NCI-H2171 treated with DMSO at 0.1 percent for 48 hours (cell line): ENCODE results near the gene DDT.
"Not testable (repeated sequence)": the region's sequence is repeated elsewhere in the genome, so short reads cannot be mapped to it uniquely, and the experiment has no call there.

Experiments
- DNase-seq: peaks from one replicate; lab custom pipeline; 2025; lab: John Stamatoyannopoulos, UW

DDT gene

DNA sequence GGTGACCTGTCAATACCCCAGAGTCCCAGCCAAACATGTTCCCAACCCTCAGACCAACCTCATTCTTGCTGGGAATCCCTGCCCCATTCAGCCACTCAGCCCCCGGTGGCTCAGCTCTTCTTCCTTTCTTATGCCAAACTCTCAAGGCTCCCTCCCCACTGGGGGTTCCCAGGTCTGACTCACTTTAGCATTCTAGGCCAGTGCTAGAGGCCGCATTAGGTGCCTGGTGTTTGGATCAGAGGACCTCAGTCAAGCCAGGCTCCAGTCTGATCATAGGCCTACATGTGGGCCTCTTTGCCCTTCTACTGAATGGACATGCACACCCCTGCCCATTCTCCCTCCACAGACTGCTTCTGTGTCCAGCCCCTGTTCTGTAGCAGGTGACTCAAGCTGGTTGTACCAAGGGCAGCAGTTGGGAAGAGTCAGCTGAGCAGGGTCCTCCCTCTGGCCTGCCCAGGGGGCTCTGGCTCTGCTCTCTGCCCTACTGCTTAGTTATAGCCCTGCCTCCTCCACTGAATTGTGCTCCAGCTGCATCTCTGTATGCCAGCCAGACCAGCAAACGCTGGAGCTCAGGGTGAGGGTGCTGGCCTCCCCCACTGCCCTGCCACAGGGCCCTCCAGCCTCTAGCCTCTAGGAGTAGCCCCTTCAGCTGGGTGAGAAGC lies 15.5 kb upstream of the DDT start:
- DNase-seq = not testable (repeated sequence)

DNA sequence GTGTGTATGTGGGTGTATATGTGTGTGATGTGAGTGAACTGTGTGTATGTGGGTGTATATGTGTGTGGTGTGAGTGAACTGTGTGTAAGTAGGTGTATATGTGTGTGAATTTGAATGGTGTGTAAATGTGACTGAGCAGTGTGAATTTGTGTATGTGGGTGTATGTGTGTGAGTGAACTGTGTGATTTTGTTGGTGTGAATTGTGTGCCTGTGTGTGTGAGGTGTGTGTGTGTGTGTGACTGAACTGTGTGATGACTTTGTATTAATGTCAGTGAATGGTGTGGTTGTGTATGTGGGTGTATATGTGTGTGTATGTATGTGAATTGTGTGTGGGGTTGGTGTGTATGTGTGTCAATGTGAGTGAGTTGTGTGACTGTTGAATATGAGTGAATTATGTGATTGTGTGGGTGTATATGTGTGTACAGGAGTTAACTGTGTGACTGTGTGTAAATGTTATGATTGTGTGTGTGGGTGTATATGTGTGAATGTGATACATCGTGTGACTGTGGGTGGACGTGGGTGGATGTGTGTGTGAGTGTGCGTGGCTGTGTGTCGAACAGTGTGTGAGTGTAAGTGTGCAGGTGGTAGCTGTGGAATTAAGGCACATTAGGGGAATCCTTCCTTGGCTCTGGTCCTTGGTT lies 12.4 kb upstream of the DDT start:
- DNase-seq = not testable (repeated sequence)

DNA sequence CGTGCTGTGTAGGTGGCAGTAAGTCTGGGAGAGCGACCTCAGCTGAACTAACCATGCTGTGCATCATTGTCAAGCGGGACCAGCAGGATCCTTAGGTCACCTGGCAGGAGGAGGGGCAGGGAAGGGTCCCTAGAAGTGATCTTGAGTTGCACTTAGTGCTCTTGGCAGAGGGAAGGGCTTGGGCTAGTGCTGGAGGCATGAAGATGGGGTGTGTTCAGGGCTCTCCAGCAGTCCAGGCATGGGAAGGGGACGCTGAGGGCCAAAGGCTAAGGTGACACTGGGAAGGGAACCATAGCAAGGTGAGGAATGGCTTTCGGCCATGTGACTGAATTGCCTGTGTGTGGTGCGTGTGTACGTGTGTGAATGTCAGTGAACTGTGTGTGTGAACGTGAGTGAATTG lies 11.8 kb upstream of the DDT start:
- not testable (repeated sequence) for DNase-seq

DNA sequence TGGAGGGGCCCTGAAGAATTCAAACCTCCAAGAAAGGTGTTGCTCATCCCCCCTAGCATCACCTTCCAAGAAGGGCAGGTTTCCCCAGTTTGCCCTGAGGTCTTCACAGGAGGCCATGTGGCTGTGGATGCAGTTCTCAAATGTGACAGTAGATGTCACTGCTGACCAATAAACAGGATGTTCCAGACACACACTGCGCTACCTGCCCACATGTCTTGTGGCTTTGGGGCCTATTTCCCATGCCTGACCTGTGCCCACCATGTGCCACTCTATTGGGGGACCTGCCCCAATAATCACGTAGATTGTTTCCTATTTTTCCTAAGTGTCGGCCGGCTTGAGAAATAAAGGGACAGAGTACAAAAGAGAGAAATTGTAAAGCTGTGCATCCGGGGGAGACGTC lies 10.2 kb upstream of the DDT start:
- peak; percentile 41 for DNase-seq

DNA sequence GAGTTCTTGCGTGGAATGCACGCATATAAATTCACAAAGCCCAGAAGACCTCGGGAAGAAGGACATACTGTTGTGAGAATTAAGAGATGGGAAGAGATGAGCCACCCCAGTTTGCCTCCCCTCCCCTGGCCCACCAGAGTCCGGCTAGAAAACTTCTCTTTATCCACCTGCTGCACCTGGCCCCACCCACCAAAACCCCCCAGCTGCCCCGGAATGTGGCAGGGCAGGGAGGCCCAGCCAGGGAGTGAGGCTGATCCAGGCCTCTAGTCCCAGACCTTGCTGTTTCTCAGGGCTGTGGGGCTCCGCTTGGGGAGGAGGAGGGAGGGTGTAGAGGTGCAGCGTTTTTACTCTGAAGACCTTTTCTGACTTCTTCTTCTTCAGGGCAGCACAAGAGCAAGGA lies 6.3 kb upstream of the DDT start:
- not testable (repeated sequence) for DNase-seq

DNA sequence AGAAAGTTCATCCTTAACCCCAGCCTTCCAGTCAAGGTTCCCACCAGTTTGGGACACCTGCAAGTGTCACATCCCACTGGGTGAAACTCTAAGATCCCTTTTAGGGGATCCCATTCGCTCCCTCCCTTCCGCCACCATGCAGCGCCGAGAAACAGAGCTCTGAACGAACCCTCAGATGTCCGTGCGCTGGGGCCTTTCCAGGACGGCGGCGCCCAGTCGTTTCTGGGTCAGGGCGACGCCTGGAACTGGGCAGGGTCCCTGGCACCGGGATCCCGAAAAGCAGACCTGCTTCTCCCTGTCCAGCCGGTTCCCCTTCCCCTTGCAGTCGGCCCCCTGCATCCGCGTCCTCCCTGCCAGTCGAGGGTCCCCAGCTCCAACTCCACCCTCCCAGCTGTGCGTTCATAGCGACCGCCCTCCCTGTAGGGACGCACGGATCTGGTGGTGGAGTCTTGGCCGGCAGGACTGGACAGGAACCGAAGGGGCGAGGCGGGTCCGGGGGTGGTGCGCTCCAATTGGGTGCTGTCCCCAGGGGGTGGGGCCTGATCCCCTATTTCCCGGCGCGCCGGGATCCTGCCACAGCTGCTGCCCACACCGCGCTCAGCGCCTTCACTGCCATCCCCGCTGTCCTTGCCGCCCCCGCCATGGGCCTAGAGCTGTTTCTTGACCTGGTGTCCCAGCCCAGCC lies 5.5 kb upstream of the DDT start, which contains the start of gene GSTT2:
Gene GSTT2 (plus strand): TSS at position 578 of the 684 bp plus-strand sequence.
- not testable (repeated sequence) for DNase-seq

DNA sequence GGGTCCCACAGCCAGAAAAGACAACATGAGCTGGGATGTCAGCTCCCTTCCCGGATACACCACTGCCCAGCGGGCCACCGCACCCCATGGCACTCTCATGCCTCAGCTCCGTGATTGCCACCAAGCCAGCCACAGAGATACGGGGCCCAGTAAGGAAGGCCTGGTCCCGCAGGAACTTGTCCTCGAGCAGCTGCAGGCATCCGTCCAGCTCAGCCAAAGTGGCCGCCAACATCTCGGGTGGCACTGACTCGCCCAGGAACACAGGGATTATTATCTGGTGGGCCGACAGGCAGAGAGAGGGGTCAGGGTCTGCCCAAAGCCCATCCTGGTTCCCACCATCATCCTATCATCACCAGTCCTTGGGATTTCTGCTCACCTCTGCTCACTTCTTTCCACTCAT lies 3.1 kb upstream of the DDT start:
- DNase-seq = not testable (repeated sequence)

DNA sequence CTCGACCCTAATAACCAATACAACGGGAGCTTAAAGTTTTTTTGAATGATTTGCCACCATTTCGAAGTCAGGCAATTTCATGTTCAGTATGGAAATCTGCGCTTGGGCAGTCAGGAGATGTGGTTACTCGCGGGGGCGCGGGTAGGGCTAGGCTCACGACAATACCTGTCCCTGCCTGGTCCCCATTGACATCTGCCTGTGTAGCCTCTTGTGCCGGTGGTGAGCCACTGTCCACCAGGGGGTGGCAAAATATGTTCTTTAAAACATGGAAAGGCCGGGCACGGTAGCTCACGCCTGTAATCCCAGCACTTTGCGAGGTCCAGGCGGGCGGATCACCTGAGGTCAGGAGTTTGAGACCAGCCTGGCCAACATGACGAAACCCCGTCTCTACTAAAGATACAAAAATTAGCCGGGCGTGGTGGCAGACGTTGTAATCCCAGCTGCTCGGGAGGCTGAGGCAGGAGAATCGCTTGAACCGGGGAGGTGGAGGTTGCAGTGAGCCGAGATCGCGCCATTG lies 653 bp upstream of the DDT start:
- not testable (repeated sequence) for DNase-seq

DNA sequence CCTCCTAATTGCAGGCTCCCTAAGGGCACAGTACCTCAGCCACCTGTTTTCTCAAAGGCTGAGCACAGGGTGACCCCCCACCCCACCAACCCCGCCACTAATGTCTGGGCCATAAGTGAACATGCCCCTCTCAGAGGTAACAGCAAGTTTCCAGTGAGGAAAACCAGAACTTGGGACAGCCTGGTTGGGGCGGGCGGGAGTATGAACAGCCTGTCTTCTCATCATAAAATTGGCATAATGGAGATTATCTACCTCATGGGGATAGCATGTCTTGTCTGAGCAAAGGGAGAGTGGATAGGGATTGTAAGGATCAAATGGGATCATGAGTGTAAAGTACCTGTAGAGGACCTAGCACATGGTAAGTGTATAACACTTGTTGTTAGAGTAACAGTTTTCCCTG lies 2.3 kb downstream of the DDT start:
- not testable (repeated sequence) for DNase-seq

DNA sequence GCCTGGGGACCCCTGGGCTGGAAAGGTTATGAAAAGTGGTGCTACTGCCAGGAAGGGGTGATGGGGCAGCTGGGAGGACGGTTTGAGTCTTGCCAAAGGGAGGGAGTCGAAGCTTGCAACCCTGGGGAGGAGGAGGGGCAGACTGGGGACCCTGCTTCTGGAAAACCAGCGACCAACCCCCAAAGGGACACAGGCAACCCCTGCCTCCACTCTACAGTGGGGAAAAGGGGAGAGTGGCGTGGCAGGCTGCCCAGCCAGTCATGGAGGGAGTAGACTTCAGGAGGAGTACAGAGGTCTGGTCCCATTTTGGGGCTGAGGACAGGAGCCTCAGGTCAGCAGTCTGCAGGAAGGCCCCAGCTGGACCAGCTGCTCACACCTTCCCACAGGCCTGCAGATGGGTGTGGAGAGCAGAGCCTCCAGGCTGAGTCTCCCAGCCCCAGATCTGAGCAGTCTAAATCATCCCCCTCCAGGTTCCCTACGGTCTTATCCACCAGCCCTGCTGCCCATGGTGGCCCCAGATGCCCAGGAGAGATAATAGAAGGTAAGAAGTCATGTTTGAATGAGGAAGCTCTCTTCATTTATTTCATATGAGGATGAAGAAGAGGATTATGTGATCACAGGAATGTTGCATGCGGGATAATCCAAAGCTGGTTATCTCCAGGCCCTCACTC lies 3.3 kb downstream of the DDT start:
- no peak for DNase-seq

DNA sequence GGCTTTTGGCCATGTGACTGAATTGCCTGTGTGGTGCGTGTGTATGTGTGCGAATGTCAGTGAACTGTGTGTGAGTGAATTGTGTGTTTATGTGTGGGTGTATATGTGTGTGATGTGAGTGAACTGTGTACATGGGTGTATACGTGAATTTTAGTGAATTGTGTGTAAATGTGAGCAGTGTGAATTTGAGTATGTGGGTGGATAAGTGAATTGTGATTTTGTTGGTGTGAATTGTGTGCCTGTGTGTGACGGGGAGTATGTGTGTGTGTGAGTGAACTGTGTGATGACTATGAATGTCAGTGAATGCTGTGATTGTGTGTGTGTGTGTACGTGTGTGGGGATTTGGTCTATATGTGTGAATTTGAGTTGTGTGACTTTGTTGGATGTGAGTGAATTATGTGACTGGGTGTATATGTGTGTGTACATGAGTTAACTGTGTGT lies 4.0 kb downstream of the DDT start:
- no peak for DNase-seq

DNA sequence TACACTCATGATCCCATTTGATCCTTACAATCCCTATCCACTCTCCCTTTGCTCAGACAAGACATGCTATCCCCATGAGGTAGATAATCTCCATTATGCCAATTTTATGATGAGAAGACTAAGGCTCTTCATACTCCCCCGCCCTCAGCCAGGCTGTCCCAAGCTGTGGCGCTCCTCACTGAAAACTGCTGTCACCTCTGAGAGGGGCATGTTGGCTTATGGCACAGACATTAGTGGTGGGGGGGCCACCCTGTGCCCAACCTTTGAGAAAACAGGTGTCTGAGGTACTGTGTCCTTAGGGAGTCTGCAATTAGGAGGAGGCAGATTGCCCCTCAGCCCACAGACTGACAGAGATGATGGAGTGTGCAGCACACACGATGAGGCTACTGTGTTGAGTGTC lies 5.2 kb downstream of the DDT start:
- DNase-seq = peak; percentile 17

DNA sequence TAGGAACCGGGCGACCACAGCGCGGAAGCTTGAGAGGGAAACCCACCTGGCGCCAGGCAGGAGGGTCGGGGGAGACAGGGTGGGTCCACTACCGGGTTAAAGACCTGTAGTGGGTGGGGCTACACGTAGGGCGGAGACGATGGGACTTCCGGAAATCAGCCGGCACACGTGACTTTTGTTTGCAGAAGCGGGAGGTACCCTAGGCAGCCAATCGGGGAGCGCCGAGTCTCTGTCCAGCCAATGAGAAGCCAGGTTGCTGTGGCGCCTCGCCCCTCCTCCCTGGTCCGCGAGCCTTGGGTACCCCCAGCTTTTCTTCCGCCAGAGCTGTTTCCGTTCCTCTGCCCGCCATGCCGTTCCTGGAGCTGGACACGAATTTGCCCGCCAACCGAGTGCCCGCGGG lies 7.7 kb downstream of the DDT start, which contains the start of gene DDTL:
Gene DDTL (plus strand): TSS at position 321 of the 400 bp plus-strand sequence. CDS start 27 bp downstream, at position 348.
- not testable (repeated sequence) for DNase-seq

DNA sequence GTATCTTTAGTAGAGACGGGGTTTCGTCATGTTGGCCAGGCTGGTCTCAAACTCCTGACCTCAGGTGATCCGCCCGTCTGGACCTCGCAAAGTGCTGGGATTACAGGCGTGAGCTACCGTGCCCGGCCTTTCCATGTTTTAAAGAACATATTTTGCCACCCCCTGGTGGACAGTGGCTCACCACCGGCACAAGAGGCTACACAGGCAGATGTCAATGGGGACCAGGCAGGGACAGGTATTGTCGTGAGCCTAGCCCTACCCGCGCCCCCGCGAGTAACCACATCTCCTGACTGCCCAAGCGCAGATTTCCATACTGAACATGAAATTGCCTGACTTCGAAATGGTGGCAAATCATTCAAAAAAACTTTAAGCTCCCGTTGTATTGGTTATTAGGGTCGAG lies 8.1 kb downstream of the DDT start:
- DNase-seq = not testable (repeated sequence)

DNA sequence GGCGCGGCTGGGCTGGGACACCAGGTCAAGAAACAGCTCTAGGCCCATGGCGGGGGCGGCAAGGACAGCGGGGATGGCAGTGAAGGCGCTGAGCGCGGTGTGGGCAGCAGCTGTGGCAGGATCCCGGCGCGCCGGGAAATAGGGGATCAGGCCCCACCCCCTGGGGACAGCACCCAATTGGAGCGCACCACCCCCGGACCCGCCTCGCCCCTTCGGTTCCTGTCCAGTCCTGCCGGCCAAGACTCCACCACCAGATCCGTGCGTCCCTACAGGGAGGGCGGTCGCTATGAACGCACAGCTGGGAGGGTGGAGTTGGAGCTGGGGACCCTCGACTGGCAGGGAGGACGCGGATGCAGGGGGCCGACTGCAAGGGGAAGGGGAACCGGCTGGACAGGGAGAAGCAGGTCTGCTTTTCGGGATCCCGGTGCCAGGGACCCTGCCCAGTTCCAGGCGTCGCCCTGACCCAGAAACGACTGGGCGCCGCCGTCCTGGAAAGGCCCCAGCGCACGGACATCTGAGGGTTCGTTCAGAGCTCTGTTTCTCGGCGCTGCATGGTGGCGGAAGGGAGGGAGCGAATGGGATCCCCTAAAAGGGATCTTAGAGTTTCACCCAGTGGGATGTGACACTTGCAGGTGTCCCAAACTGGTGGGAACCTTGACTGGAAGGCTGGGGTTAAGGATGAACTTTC lies 13.0 kb downstream of the DDT start, which contains the start of gene GSTT2B:
Gene GSTT2B (minus strand): TSS at position 112 of the 688 bp plus-strand sequence. CDS start 64 bp downstream, at position 48.
- DNase-seq = not testable (repeated sequence)

DNA sequence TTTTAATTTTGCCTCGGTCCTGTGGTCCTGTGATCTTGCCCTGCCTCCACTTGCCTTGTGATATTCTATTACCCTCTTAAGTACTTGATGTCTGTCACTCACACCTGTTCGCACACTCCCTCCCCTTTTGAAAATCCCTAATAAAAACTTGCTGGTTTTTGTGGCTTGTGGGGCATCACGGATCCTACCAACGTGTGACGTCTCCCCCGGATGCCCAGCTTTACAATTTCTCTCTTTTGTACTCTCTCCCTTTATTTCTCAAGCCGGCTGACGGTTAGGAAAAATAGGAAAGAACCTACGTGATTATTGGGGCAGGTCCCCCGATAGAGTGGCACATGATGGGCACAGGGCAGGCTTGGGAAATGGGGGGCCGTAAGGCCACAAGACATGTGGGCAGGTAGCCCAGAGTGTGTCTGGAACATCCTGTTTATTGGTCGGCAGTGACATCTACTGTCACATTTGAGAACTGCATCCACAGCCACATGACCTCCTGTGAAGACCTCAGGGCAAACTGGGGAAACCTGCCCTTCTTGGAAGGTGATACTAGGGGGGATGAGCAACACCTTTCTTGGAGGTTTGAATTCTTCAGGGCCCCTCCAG lies 17.8 kb downstream of the DDT start:
- peak; percentile 32 for DNase-seq

DNA sequence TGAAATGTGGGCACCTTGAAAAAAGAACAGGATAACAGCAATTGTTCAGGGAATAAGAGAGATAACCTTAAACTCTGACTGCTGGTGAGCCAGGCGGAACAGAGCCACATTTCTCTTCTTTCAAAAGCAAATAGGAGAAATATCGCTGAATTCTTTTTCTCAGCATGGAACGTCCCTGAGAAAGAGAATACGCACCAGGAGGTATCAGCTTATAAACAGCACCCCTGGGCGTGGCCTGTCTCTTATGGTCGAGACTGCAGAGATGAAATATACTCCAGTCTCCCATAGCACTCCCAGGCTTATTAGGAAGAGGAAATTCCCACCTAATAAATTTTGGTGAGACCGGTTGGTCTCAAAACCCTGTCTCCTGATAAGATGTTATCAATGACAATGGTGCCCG lies 18.4 kb downstream of the DDT start:
- DNase-seq = not testable (repeated sequence)

DNA sequence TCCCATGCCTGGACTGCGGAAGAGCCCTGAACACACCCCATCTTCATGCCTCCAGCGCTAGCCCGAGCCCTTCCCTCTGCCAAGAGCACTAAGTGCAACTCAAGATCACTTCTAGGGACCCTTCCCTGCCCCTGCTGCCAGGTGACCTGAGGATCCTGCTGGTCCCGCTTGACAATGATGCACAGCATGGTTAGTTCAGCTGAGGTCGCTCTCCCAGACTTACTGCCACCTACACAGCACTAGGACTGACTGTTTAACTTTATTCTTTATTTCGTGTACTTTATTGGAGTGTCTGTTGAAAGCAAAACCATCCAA lies 19.3 kb downstream of the DDT start:
- DNase-seq = not testable (repeated sequence)

DNA sequence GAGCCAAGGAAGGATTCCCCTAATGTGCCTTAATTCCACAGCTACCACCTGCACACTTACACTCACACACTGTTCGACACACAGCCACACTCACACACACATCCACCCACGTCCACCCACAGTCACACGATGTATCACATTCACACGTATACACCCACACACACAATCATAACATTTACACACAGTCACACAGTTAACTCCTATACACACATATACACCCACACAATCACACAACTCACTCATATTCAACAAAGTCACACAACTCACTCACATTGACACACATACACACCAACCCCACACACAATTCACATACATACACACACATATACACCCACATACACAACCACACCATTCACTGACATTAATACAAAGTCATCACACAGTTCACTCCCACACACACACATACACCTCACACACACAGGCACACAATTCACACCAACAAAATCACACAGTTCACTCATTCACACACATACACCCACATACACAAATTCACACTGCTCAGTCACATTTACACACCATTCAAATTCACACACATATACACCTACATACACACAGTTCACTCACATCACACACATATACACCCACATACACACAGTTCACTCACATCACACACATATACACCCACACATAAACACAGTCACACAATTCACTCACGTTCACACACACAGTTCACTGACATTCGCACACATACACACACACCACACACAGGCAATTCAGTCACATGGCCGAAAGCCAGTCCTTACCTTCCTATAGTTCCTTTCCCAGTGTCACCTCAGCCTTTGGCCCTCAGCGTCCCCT lies 19.8 kb downstream of the DDT start:
- DNase-seq = not testable (repeated sequence)

DNA sequence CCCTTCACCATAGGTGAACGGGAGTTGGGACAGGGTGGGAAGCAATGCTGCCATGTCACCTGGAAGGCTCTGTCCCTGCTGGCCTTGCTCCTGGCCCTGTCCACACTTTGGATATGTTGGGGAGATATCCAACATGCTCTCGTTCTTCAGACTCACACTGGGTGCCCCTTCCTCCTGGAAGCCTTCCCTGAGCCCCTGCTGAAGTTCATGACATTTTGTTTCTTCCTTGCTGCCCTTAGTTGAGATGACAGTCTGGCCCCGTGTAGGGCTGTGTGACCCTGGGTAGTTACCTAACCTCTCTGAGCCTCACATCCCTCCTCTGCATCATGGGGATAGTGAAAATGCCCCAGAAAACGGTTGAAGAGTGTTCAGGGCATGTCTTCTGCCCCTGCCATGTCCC lies 20.8 kb downstream of the DDT start:
- not testable (repeated sequence) for DNase-seq
